ENCODE results near the gene GTF2IRD1. TPM values are rescaled to one million over a fixed set of nuclear protein-coding genes. Genes with fewer than 3 reads are reported as not detected.
"Not testable (repeated sequence)": the region's sequence is repeated elsewhere in the genome, so short reads cannot be mapped to it uniquely, and the experiment has no call there.

GTF2IRD1 gene, protein sequence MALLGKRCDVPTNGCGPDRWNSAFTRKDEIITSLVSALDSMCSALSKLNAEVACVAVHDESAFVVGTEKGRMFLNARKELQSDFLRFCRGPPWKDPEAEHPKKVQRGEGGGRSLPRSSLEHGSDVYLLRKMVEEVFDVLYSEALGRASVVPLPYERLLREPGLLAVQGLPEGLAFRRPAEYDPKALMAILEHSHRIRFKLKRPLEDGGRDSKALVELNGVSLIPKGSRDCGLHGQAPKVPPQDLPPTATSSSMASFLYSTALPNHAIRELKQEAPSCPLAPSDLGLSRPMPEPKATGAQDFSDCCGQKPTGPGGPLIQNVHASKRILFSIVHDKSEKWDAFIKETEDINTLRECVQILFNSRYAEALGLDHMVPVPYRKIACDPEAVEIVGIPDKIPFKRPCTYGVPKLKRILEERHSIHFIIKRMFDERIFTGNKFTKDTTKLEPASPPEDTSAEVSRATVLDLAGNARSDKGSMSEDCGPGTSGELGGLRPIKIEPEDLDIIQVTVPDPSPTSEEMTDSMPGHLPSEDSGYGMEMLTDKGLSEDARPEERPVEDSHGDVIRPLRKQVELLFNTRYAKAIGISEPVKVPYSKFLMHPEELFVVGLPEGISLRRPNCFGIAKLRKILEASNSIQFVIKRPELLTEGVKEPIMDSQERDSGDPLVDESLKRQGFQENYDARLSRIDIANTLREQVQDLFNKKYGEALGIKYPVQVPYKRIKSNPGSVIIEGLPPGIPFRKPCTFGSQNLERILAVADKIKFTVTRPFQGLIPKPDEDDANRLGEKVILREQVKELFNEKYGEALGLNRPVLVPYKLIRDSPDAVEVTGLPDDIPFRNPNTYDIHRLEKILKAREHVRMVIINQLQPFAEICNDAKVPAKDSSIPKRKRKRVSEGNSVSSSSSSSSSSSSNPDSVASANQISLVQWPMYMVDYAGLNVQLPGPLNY
- 10 to 100 TPM; 19.3 to 50.0 TPM for total RNA-seq
- long read RNA-seq, transcript GTF2IRD1-202 (27 exons, 3,077 nt) = major isoform, 8 of 29 reads
- long read RNA-seq, partial matches to known transcripts = 9 of 29 reads
- long read RNA-seq, other reads (novel, unspliced or antisense) = 10 of 29 reads

DNA sequence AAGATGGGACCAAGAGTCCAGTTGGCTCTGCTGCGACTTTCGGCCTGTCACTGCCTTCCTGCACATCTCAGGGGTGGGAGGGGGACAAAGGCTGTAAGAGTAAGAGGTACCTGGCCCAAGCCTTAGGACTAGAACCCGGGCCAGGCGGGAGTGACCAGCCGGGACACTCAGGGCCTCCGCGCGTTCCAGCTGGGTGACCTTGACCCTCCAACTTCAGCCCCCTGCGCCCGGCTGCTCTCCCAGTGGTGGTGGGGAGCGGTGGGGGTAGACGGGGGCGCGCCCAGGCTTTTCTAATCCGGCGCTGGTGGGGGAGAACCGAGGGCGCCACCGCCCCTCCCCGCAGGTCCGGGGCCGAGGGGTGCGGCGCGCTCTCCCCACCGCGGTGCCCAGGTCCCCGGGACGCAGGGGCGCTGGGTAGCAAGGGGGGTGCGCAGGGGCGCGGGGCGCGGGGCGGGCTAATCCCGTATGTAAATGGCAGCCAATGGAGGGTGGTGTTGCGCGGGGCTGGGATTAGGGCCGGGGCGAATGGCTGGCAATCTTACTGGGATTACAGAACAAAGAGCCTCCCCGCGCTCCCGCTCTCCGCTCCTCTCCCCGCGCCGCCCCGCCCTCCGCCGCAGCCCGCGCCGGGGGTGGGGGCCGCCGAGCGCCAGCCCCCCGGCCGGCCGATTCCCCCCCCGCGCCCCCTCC is at the start of gene GTF2IRD1:
Gene GTF2IRD1 (plus strand): TSS at position 585 of the 690 bp plus-strand sequence. CDS start 54,175 bp downstream, outside the sequence.
- DNase-seq = peak; percentile 80
- intact Hi-C loops (cut with DNase I) = no loop called here

DNA sequence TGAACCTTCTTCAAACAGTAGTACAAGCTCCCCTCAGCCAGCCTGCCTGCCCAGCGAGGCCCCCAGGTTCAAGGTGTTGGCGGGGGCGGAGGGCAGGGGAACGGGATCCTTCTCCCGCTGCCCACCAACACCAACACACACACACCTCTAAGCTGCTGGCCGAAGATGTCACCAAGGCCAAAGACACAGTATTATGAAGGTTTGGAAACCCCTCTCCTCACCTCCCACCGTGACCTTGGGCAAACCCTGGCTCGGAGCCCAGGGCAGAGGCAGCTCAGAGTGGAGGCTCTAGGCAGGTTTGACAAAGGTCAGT is 49.4 kb upstream of the GTF2IRD1 start:
- intact Hi-C loops (cut with DNase I) = loop anchor here in 1 of 2 donors (5.0 to 10.0 kb wide), 2 partner anchors 197 to 340 kb away; no protein-coding TSS in a partner anchor
- DNase-seq (no peak), ATAC-seq (no peak)

More for the DNA sequence above, at the start of gene GTF2IRD1:
- ATAC-seq = peak; percentile 74 to 81

DNA sequence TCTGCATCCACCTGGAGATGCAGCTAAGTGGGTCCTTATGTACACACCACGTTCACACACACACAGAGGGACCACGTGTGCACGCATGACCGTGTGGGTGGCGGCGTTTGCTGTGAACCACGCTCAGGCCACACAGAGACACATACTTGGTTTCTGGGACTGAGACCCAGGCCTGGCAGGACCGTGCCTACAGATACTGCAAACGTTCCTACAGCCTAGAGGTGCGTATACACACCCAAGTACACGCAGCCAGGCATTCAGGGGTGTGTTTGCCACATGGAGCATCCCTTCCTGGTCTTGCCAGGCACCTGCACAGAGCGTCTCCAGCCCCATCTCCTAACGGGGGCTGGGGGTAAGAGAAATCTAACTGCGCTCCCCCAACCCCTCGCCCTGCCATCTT is 49.0 kb upstream of the GTF2IRD1 start:
- no peak for ATAC-seq
- intact Hi-C loops (cut with DNase I) = loop anchor here in 1 of 2 donors (5.0 to 10.0 kb wide), 2 partner anchors 197 to 340 kb away; no protein-coding TSS in a partner anchor
- no peak for DNase-seq

DNA sequence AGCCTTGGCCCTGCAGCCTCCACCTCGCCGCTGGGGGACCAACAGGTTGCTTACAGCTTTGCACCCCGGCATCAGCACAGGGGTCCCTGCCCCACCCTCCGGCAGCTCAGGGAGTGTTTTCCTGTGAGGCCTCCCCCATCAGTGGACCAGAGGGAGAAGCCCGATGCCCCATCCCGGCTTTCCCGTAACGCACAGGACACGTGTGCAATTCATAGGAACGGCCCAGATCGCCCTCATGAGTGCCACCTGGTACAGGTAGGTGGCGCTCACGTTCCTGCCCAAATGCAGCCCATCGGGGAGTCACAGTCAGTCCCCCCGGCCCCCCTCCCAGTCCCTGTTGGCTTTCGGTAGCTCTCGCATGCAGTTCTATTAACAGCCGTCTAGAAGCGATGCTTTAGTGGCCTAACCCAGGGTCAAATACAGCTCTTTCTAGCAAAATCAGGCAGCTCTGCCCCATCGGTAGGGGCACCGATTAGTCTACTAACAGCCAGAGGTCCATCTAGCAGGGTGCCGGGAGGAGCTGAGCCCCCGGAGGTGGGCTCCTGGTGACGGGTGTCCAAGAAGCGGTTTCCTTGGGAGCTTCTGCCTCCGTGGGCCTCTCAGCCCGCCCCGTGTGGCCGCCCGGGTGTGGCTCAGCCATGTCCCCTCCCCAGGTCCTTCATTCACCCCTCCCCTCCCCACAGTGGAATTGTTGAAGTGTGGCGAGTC is 48.4 kb upstream of the GTF2IRD1 start:
- intact Hi-C loops (cut with DNase I) = loop anchor here in 1 of 2 donors (10.0 kb wide), 1 partner anchor 341 kb away; no protein-coding TSS in a partner anchor
- no peak for ATAC-seq
- DNase-seq = no peak

DNA sequence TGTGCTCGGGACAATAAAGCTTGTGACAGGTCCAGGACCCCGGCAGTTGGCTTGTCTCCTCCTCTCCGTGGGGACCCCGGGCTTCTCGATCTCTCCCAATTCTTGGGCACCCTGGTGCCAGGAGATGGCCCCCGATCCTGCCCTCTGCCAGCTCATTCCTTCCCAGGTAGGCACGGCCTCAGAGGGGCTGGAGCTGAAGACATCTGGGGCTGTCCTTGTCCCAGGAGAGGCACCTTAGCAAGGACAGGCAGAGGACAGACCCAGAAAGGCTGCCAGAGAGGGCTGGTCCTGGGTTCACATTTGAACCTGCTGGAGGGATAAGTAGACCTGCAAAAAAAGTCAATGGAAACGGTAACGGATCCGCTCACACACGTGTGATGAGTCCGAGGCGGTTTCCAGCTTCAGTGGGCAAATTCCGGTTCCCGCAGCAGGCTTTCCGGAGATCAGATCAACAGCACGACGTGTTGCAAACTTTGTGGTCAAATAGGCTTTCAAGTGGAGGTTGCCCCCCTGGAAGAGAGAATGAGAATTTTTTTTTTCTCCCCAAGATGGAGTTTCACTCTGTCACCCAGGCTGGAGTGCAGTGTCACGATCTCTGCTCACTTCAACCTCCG is 47.7 kb upstream of the GTF2IRD1 start:
- intact Hi-C loops (cut with DNase I) = loop anchor here in 1 of 2 donors (10.0 kb wide), 1 partner anchor 341 kb away; no protein-coding TSS in a partner anchor

DNA sequence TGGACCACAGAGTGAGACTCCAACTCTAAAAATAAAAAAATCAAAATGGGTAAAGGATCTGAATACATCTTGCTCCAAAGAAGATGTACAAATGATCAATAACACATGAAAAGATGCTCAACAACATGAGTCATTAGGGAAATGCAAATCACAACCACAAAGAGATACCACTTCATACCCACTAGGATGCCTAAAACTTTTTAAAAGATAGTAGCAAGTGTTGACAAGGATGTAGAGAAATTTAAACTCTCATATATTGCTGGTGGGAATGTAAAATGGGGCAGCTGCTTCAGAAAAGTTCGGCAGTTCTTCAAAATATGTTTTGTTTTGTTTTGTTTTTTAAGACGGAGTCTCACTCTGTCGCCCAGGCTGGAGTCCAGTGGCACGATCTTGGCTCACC is 45.7 kb upstream of the GTF2IRD1 start:
- ATAC-seq = no peak
- no peak for DNase-seq
- intact Hi-C loops (cut with DNase I) = loop anchor here in 1 of 2 donors (10.0 kb wide), 1 partner anchor 343 kb away; no protein-coding TSS in a partner anchor

More for the DNA sequence above, 47.7 kb upstream of the GTF2IRD1 start:
- DNase-seq = no peak
- ATAC-seq = no peak

DNA sequence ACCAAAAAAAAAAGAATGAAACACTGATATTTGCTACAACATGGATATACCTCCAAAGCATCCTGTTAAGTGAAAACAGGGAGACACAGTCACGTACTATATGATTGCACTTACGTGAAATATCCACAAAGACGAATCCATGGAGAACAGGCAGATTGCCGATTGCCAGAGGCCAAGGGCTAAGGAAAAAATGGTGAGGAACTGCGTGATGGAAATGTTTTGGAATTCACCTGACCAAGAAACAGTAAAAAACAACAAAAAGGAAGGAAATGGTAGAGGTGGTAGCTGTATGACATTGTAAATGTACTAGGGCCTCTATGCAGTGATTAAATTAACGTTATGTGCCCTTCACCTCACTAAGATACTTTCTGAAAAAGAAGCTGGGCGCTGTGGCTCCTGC is 44.1 kb upstream of the GTF2IRD1 start:
- intact Hi-C loops (cut with DNase I) = loop anchor here in 1 of 2 donors (10.0 kb wide), 1 partner anchor 345 kb away; no protein-coding TSS in a partner anchor

DNA sequence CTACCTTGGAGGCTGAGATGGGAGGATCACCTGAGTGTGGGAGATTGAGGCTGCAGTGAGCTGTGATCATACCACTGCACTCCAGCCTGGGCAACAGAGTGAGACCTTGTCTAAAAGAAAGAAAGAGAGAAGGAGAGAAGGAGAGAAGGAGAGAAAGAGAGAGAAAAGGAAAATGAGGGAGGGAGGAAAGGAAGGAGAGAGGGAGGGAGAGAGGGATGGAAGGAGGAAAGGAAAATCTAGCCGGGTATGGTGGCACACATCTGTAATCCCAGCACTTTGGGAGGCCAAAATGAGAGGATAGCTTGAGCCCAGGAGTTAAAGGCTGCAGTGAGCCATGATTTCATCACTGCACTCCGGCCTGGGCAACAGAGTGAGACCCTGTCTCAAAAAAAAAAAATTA is 42.9 kb upstream of the GTF2IRD1 start:
- intact Hi-C loops (cut with DNase I) = no loop called here
- no peak for DNase-seq
- ATAC-seq = no peak

More for the DNA sequence above, 44.1 kb upstream of the GTF2IRD1 start:
- ATAC-seq (no peak), DNase-seq (no peak)

DNA sequence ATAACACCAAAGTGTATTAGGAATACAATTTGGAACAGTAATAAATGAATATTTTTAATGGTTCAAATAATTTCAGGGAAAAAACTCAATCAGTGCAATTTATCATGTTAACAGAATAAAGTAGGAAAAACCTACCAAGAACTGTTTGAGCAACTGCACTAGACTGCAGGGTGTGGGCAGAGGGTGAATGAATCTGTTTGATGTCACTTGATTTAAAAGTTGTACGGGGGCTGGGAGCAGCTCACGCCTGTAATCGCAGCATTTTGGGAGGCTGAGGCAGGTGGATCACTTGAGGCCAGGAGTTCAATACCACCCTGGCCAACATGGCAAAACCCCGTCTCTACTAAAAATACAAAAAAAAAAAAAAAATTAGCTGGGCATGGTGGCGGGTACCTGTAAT is 42.1 kb upstream of the GTF2IRD1 start:
- DNase-seq; ATAC-seq; intact Hi-C loops (cut with DNase I): not testable (repeated sequence)

DNA sequence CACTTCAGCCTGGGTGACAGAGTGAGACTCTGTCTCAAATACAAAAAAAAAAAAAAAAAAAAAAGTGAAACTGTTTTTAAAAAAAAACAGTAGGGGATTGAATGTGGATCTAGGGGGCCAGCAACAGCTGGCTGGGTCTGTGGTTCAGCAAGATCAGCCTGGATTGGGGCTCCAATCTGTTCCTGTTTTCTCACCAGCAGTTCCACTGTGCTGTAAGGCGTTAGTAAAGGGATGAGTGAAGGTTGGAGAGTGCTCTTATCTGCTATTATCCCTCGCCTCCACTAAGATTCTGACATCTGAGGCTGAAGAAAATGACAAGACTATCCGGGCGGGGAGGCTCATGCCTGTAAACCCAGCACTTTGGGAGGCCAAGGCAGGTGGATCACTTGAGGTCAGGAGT is 41.6 kb upstream of the GTF2IRD1 start:
- ATAC-seq = peak in 1 of 2 donors; percentile 19
- no peak for DNase-seq
- intact Hi-C loops (cut with DNase I) = no loop called here

DNA sequence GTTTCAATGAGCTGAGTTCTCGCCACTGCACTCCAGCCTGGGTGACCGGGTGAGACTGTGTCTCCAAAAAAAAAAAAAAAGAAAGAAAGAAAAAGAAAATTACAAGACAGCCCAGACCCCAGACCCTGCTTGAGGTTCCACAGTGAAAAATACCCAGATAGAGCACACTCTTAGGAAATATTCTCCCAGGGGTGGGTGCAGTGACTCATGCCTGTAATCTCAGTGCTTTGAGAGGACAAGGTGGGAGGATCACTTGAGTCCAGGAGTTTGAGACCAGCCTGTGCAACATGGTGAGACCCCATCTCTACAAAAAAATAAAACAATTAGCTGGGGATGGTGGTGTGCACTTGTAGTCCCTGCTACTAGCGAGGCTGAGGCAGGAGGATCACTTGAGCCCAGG is 41.1 kb upstream of the GTF2IRD1 start:
- intact Hi-C loops (cut with DNase I) = no loop called here
- ATAC-seq (no peak), DNase-seq (no peak)

DNA sequence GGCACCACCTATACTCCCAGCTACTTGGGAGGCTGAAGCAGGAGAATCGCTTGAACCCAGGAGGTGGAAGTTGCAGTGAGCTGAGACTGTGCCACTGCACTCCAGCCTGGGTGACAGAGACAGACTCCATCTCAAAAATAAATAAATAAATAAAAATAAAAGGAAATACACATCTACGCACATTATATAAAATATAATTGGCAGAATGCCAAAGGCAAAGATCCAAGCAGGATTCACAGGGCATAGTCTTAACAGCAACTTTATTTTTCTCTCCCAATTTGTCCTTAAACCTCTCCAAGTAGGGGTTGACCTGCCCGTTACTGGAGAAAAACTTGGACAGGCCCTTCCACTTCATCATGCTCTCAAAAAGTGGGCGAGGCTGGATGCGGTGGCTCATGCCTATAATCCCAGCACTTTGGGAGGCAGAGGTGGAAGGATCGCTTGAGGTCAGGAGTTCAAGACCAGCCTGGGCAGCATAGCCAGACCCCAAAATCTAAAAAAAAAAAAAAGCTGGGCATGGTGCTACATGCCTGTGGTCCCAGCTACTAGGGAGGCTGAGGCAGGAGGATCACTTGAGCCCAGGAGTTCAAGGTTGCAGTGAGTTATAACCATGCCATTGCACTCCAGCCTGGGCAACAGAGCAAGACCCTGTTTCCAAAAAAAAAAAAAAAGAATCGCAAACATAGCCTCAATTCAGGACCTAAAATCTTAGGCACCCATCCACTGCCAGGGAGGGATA is 38.9 kb upstream of the GTF2IRD1 start:
- intact Hi-C loops (cut with DNase I) = loop anchor here in 1 of 2 donors (5.0 kb wide), 1 partner anchor 153 kb away; no protein-coding TSS in a partner anchor
- not testable (repeated sequence) for DNase-seq, ATAC-seq

DNA sequence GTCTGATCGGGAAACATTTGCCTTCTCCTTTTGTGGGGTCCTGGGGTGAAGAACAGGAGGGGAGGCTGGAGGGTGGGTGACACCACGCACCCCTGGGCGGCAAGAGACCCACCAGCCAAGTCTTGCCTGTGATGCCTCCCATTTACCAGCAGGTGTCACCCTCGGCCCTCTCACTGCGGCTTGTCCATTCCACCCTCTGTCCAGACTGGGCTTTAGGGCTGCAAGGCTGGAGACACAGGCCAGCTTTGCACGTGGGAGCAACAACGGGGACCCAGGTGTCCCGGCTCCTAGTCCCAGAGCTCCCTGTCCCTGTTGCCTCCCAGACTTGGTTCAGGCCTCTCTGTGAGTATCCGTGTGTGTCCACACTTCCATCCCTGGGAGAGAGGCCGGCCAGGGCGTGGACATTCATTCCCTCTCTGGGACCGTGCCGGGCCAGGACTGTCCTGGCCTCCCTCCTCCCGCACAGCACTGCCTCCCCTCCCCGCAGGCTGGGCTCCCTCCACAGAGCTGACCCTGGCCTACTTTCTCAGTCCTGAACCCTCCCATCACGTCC is 36.2 kb upstream of the GTF2IRD1 start:
- peak; percentile 72 for DNase-seq
- ATAC-seq = peak; percentile 94 to 95
- intact Hi-C loops (cut with DNase I) = loop anchor here in 1 of 2 donors (5.0 kb wide), 1 partner anchor 150 kb away; no protein-coding TSS in a partner anchor

DNA sequence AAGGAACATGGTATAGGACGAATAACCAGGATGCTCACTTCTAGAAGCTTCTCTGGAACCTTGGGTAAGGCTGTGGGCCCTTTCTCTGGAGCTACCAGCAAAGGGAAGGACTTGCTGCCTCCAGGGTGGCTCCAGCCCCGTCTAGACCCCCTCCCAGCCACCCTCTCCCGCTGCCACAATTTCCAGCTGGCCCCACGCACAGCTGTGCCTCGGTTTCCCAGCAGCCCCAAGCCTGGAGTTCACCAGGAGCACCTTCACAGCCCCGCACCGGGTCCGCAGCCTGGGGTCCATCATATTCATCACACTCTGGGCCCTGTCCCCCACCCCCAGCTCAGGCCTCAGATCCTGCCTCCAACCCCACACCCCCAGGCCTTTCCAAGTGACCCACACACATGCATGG is 35.6 kb upstream of the GTF2IRD1 start:
- DNase-seq (no peak), ATAC-seq (peak in 1 of 2 donors; percentile 11)
- intact Hi-C loops (cut with DNase I) = loop anchor here in 1 of 2 donors (5.0 kb wide), 1 partner anchor 149 kb away; no protein-coding TSS in a partner anchor

DNA sequence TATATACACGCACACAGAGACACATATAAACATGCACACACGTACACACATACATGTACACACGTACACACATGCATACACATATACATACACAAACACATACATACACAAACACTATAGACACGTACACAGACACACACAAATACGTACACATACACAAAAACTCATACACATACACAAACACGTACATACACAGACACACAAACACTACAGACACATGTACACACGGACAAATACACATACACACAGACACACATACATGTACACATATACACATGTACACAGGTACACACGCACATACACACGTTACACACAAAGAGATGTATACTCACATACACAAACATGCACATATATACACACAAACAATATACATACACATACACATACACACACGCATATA is 35.2 kb upstream of the GTF2IRD1 start:
- ATAC-seq (no peak), DNase-seq (no peak)
- intact Hi-C loops (cut with DNase I) = loop anchor here in 1 of 2 donors (5.0 kb wide), 1 partner anchor 149 kb away; no protein-coding TSS in a partner anchor

DNA sequence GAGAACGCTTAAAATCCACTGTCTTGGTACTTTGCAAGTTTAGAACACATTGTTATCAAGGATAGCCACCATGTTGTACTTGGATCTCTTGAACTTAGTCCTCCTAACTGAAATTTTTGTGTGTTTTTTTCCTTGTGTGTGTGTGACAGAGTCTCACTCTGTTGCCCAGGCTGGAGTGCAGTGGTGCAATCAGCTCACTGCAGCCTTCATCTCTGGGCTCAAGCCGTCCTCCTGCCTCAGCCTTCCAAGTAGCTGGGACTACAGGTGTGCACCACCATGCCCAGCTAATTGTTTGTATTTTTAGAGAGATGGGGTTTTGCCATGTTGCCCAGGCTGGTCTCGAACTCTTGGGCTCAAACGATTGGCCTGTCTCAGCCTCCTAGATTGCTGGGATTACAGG is 34.5 kb upstream of the GTF2IRD1 start:
- intact Hi-C loops (cut with DNase I) = loop anchor here in 1 of 2 donors (5.0 kb wide), 1 partner anchor 148 kb away; no protein-coding TSS in a partner anchor
- not testable (repeated sequence) for ATAC-seq, DNase-seq
